Measurements from ENCODE around the gene AP2A2.

AP2A2 gene

GRCh38 chr11:1057806-1058205 lies 132.1 kb downstream of the AP2A2 start:
- no peak for DNase-seq (ENCODE audit: low spot score)

GRCh38 chr11:1059759-1060158 lies 134.1 kb downstream of the AP2A2 start:
- no peak for DNase-seq (ENCODE audit: low spot score)

GRCh38 chr11:1060410-1060809 lies 134.7 kb downstream of the AP2A2 start:
- no peak for DNase-seq (ENCODE audit: low spot score)

- DNase-seq (ENCODE audit: low spot score) = no peak
Measured at GRCh38 chr11:1060852-1061616, 135.4 kb downstream of the AP2A2 start.

Data from putamen (tissue), 1 donor.